BE2C (cell line): Measurements from ENCODE around the gene PCDHA7.
"Not testable (repeated sequence)": the region's sequence is repeated elsewhere in the genome, so short reads cannot be mapped to it uniquely, and the experiment has no call there.

Source experiments
- DNase-seq: peaks from one replicate; pipeline ENCODE4 v3.0.0-alpha.2; 2020
- H3K27me3 ChIP-seq: fragments of 250-450 bp; sonication (Bioruptor Pico); 2 replicates; pipeline ENCODE4 v1.5.1; 2020; ENCODE audit warnings: mild to moderate bottlenecking
- H3K36me3 ChIP-seq: fragments of 250-450 bp; sonication (Bioruptor Pico); 2 replicates; pipeline ENCODE4 v1.5.1; 2020; ENCODE audit warnings: mild to moderate bottlenecking
- H3K4me1 ChIP-seq: fragments of 250-450 bp; sonication (Bioruptor Pico); 2 replicates; pipeline ENCODE4 v1.5.1; 2020
- H3K4me3 ChIP-seq: 2 replicates; pipeline ENCODE4 v1.5.1; 2011; ENCODE audit warnings: low read depth, low read length
- H3K9me3 ChIP-seq: fragments of 250-450 bp; sonication (Bioruptor Pico); 2 replicates; pipeline ENCODE4 v1.5.1; 2020
- TF ChIP-seq, protein P1 (sequence below): IDR thresholded peaks from 2 replicates; pipeline ENCODE4 v1.5.1; 2012; ENCODE audit warnings: mild to moderate bottlenecking, low read depth, low read length

The PCDHA7 gene

DNA sequence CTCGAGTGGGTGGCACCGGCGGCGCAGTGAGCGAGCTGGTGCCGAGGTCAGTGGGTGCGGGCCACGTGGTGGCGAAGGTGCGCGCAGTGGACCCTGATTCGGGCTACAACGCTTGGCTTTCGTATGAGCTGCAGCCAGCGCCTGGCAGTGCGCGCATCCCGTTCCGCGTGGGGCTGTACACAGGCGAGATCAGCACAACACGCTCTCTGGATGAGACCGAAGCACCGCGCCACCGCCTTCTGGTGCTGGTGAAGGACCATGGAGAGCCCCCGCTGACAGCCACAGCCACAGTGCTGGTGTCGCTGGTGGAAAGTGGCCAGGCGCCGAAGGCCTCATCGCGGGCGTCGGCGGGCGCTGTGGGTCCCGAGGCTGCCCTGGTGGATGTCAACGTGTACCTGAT lies 10.6 kb upstream of the PCDHA7 start:
- no peak for DNase-seq
- TF ChIP-seq, protein P1, sequence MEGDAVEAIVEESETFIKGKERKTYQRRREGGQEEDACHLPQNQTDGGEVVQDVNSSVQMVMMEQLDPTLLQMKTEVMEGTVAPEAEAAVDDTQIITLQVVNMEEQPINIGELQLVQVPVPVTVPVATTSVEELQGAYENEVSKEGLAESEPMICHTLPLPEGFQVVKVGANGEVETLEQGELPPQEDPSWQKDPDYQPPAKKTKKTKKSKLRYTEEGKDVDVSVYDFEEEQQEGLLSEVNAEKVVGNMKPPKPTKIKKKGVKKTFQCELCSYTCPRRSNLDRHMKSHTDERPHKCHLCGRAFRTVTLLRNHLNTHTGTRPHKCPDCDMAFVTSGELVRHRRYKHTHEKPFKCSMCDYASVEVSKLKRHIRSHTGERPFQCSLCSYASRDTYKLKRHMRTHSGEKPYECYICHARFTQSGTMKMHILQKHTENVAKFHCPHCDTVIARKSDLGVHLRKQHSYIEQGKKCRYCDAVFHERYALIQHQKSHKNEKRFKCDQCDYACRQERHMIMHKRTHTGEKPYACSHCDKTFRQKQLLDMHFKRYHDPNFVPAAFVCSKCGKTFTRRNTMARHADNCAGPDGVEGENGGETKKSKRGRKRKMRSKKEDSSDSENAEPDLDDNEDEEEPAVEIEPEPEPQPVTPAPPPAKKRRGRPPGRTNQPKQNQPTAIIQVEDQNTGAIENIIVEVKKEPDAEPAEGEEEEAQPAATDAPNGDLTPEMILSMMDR = no peak
- Histone ChIP-seq H3K27me3 (no peaks in the 10 kb centered on the region), H3K4me3 (no peak overlapping the region), H3K36me3 (no peaks in the 10 kb centered on the region; the same call in none of the 2 replicates), H3K4me1 (no peaks in the 10 kb centered on the region), H3K9me3 (no peaks in the 10 kb centered on the region)

DNA sequence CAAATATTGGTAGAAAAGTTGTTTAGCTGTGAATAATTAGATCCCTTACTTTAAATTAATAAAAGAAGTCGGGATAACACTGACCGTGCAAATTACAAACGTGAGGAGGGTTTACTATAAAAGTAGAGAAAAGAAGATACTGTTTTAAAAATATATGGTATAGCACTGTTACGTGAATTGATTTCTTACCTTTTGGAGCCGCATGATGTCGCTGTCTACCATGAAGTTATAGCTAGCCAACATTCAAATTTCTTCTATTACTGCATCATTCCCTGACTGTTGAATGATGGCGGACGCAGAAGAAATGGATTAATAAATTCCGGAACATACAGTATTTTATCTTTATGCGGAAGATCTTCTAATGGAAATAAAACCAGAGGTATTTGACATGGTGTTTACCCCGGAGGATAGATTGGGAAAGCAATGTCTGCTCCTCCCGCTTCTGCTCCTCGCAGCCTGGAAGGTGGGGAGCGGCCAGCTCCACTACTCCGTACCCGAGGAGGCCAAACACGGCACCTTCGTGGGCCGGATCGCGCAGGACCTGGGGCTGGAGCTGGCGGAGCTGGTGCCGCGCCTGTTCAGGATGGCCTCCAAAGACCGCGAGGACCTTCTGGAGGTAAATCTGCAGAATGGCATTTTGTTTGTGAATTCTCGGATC lies 6.2 kb upstream of the PCDHA7 start, which contains the start of gene PCDHA6:
PCDHA6 (plus strand) TSS at position 257 of the 658 bp plus-strand sequence; CDS start at position 389, 132 bp downstream.
- Histone ChIP-seq H3K9me3 (no peaks in the 10 kb centered on the region), H3K27me3 (no peaks in the 10 kb centered on the region), H3K4me3 (no peak within 1 kb of the TSS), H3K36me3 (no peaks in the 10 kb centered on the region; the same call in 1 of the 2 replicates), H3K4me1 (no peaks in the 10 kb centered on the region)
- DNase-seq = no peak
- TF ChIP-seq, protein P1 = no peak

DNA sequence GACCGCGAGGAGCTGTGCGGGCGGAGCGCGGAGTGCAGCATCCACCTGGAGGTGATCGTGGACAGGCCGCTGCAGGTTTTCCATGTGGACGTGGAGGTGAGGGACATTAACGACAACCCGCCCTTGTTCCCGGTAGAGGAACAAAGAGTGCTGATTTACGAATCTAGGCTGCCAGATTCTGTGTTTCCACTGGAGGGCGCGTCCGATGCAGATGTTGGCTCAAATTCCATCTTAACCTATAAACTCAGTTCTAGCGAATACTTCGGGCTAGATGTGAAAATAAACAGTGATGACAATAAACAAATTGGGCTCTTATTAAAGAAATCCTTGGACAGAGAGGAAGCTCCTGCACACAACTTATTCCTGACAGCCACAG lies 5.7 kb upstream of the PCDHA7 start:
- Histone ChIP-seq H3K27me3 (no peaks in the 10 kb centered on the region), H3K9me3 (no peaks in the 10 kb centered on the region), H3K36me3 (no peaks in the 10 kb centered on the region; the same call in 1 of the 2 replicates), H3K4me1 (no peaks in the 10 kb centered on the region), H3K4me3 (no peak overlapping the region)
- DNase-seq = no peak
- TF ChIP-seq, protein P1 = no peak

DNA sequence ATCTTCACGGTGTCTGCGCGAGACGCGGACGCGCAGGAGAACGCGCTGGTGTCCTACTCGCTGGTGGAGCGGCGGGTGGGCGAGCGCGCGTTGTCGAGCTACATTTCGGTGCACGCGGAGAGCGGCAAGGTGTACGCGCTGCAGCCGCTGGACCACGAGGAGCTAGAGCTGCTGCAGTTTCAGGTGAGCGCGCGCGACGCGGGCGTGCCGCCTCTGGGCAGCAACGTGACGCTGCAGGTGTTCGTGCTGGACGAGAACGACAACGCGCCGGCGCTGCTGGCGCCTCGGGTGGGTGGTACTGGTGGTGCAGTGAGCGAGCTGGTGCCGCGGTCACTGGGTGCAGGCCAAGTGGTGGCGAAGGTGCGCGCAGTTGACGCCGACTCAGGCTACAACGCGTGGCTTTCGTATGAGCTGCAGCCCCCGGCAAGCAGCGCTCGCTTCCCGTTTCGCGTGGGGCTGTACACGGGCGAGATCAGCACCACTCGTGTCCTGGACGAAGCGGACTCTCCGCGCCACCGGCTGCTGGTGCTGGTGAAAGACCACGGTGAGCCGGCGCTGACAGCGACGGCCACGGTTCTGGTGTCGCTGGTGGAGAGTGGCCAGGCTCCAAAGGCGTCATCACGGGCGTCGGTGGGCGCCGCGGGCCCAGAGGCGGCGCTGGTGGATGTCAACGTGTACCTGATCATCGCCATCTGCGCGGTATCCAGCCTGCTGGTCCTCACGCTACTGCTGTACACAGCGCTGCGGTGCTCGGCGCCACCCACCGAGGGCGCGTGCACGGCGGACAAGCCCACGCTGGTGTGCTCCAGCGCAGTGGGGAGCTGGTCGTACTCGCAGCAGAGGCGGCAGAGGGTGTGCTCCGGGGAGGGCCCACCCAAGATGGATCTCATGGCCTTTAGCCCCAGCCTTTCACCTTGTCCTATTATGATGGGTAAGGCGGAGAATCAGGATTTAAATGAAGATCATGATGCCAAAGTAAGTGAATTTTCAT lies 4.3 kb upstream of the PCDHA7 start:
- not testable (repeated sequence) for H3K4me3 ChIP-seq, H3K27me3 ChIP-seq, H3K36me3 ChIP-seq, H3K4me1 ChIP-seq, H3K9me3 ChIP-seq, DNase-seq

DNA sequence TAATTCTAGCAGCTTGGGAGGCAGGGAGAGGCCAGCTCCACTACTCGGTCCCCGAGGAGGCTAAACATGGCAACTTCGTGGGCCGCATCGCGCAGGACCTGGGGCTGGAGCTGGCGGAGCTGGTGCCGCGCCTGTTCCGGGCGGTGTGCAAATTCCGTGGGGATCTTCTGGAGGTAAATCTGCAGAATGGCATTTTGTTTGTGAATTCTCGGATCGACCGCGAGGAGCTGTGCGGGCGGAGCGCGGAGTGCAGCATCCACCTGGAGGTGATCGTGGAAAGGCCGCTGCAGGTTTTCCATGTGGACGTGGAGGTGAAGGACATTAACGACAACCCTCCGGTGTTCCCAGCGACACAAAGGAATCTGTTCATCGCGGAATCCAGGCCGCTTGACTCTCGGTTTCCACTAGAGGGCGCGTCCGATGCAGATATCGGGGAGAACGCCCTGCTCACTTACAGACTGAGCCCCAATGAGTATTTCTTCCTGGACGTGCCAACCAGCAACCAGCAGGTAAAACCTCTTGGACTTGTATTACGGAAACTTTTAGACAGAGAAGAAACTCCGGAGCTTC lies 455 bp downstream of the PCDHA7 start:
- H3K9me3 ChIP-seq, H3K27me3 ChIP-seq, H3K4me3 ChIP-seq, DNase-seq, H3K4me1 ChIP-seq, H3K36me3 ChIP-seq: not testable (repeated sequence)

DNA sequence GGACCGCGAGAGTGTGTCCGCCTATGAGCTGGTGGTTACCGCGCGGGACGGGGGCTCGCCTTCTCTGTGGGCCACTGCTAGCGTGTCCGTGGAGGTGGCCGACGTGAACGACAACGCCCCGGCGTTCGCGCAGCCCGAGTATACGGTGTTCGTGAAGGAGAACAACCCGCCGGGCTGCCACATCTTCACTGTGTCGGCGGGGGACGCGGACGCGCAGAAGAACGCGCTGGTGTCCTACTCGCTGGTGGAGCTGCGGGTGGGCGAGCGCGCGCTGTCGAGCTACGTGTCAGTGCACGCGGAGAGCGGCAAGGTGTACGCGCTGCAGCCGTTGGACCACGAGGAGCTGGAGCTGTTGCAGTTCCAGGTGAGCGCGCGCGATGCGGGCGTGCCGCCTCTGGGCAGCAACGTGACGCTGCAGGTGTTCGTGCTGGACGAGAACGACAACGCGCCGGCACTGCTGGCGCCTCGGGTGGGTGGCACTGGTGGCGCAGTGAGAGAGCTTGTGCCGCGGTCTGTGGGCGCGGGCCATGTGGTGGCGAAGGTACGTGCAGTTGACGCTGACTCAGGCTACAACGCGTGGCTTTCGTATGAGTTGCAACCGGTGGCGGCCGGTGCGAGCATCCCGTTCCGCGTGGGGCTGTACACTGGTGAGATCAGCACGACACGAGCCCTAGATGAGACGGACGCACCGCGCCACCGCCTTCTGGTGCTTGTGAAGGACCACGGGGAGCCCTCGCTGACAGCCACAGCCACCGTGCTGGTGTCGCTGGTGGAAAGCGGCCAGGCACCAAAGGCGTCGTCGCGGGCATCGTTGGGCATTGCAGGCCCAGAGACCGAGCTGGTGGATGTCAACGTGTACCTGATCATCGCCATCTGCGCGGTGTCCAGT lies 1.8 kb downstream of the PCDHA7 start:
- TF ChIP-seq, protein P1 = no peak
- H3K36me3 ChIP-seq = no peaks in the 10 kb centered on the region
- H3K4me1 ChIP-seq = no peaks in the 10 kb centered on the region
- H3K9me3 ChIP-seq = no peaks in the 10 kb centered on the region
- no peaks in the 10 kb centered on the region for H3K27me3 ChIP-seq
- no peak for DNase-seq
- H3K4me3 ChIP-seq = no peak overlapping the region
